Measurements from ENCODE around the gene FASTK.

- TF ChIP-seq EZH2 (IDR thresholded peaks at IDR 0.05; ENCODE audit: borderline replicate concordance, low read depth, low read length, severe bottlenecking): no peak
- no peak for TF ChIP-seq POLR2A (IDR thresholded peaks at IDR 0.05; ENCODE audit: low read depth, low read length)
- TF ChIP-seq CTCF (IDR thresholded peaks at IDR 0.05; ENCODE audit: extremely low read depth in 1 of 2, insufficient read depth in 1 of 2, low read depth in 1 of 2, low read length in 2 of 2): no peak
- no peak for TF ChIP-seq POLR2AphosphoS5 (IDR thresholded peaks at IDR 0.05; ENCODE audit: insufficient read depth, low read depth, low read length)
- TF ChIP-seq JUN (IDR thresholded peaks at IDR 0.05; ENCODE audit: borderline replicate concordance, insufficient read depth, insufficient read length, low read depth): no peak
- TF ChIP-seq FOS (IDR thresholded peaks at IDR 0.05; ENCODE audit: borderline replicate concordance, insufficient read depth, low read length): no peak
- no peak for TF ChIP-seq MAX (IDR thresholded peaks at IDR 0.05; ENCODE audit: insufficient read depth, insufficient read length)
- no peak for TF ChIP-seq GATA2 (IDR thresholded peaks at IDR 0.05; ENCODE audit: insufficient read depth, insufficient read length, low read depth, low read length)
Measured at GRCh38 chr7:151117565-151117964, 37.0 kb upstream of the FASTK start.
